DMS114 treated with DMSO at 0.1 percent for 48 hours (cell line): ENCODE measurements around the gene HERC3.
"Not testable (repeated sequence)": the region's sequence is repeated elsewhere in the genome, so short reads cannot be mapped to it uniquely, and the experiment has no call there.

Source experiments
- DNase-seq: peaks from one replicate; lab custom pipeline; 2025; ENCODE audit not compliant: unreplicated experiment; lab: John Stamatoyannopoulos, UW

The HERC3 gene

GRCh38 chr4:88606832-88607231, 14.6 kb downstream of the HERC3 start:
- DNase-seq = no peak

- no peak for DNase-seq
Measured at GRCh38 chr4:88609387-88609786, 17.1 kb downstream of the HERC3 start.

GRCh38 chr4:88609794-88610193, 17.5 kb downstream of the HERC3 start:
- not testable (repeated sequence) for DNase-seq

GRCh38 chr4:88610771-88611170, 18.5 kb downstream of the HERC3 start:
- DNase-seq = no peak

- no peak for DNase-seq
Measured at GRCh38 chr4:88613417-88613875, 21.2 kb downstream of the HERC3 start.

- DNase-seq = no peak
Measured at GRCh38 chr4:88614058-88614457, 21.8 kb downstream of the HERC3 start.

- no peak for DNase-seq
Measured at GRCh38 chr4:88616275-88617150, 24.2 kb downstream of the HERC3 start.

GRCh38 chr4:88618782-88619485, 26.7 kb downstream of the HERC3 start:
- DNase-seq = no peak

- DNase-seq = no peak
Measured at GRCh38 chr4:88619971-88620370, 27.7 kb downstream of the HERC3 start.

- no peak for DNase-seq
Measured at GRCh38 chr4:88621763-88622327, 29.6 kb downstream of the HERC3 start.

GRCh38 chr4:88623097-88623496, 30.8 kb downstream of the HERC3 start:
- no peak for DNase-seq

- DNase-seq = no peak
Measured at GRCh38 chr4:88628746-88629145, 36.5 kb downstream of the HERC3 start.

GRCh38 chr4:88629826-88630225, 37.5 kb downstream of the HERC3 start:
- no peak for DNase-seq

- no peak for DNase-seq
Measured at GRCh38 chr4:88630756-88631155, 38.5 kb downstream of the HERC3 start.

- no peak for DNase-seq
Measured at GRCh38 chr4:88643932-88644331, 51.7 kb downstream of the HERC3 start.

GRCh38 chr4:88645994-88646393, 53.7 kb downstream of the HERC3 start:
- no peak for DNase-seq

- DNase-seq = no peak
Measured at GRCh38 chr4:88646528-88647280, 54.4 kb downstream of the HERC3 start.

GRCh38 chr4:88649716-88650115, 57.4 kb downstream of the HERC3 start:
- no peak for DNase-seq

GRCh38 chr4:88653371-88653946, 61.2 kb downstream of the HERC3 start:
- no peak for DNase-seq

GRCh38 chr4:88655226-88655625, 62.9 kb downstream of the HERC3 start:
- DNase-seq = no peak
